HG03280 (cell line): ENCODE measurements around the gene FREY1.

ENCODE experiments used
- ATAC-seq: cut with Tn5 transposase; IDR thresholded peaks from one replicate; pipeline ENCODE4 v1.9.1; 2021; ENCODE audit warnings: mild to moderate bottlenecking, moderate library complexity; ENCODE audit not compliant: unreplicated experiment

FREY1 gene

GRCh38 chr11:45897556-45897955 lies 9.5 kb downstream of the FREY1 start:
- no peak for ATAC-seq

GRCh38 chr11:45896422-45896984 lies 10.6 kb downstream of the FREY1 start:
- ATAC-seq, result no peak

- no peak for ATAC-seq
These were observed 11.4 kb downstream of the FREY1 start for GRCh38 chr11:45895553-45896259.

GRCh38 chr11:45894555-45895247 lies 12.4 kb downstream of the FREY1 start:
- no peak for ATAC-seq

- ATAC-seq, result no peak
These were observed 14.2 kb downstream of the FREY1 start for GRCh38 chr11:45892856-45893255.

GRCh38 chr11:45890886-45891550 lies 16.1 kb downstream of the FREY1 start:
- ATAC-seq, result no peak

GRCh38 chr11:45889966-45890365 lies 17.1 kb downstream of the FREY1 start:
- ATAC-seq, result no peak

- ATAC-seq, result no peak
These were observed 17.5 kb downstream of the FREY1 start for GRCh38 chr11:45889555-45889954.

- no peak for ATAC-seq
These were observed 19.5 kb downstream of the FREY1 start for GRCh38 chr11:45887587-45887986.

- ATAC-seq, result no peak
These were observed 20.1 kb downstream of the FREY1 start for GRCh38 chr11:45886816-45887520.

GRCh38 chr11:45885921-45886721 lies 20.9 kb downstream of the FREY1 start:
- peak; percentile 2 for ATAC-seq

GRCh38 chr11:45885274-45885920 lies 21.7 kb downstream of the FREY1 start, which contains the start of gene MAPK8IP1:
Gene MAPK8IP1, plus strand, starts transcription at chr11:45885651. Its CDS starts 170 bp downstream, at chr11:45885821.
- peak; percentile 57 for ATAC-seq

- ATAC-seq, result no peak
These were observed 22.4 kb downstream of the FREY1 start for GRCh38 chr11:45884596-45885185.

GRCh38 chr11:45881708-45882368 lies 25.2 kb downstream of the FREY1 start:
- ATAC-seq, result no peak

- no peak for ATAC-seq
These were observed 26.1 kb downstream of the FREY1 start for GRCh38 chr11:45880772-45881570.

GRCh38 chr11:45879803-45880686 lies 27.0 kb downstream of the FREY1 start:
- ATAC-seq, result no peak

- no peak for ATAC-seq
These were observed 29.2 kb downstream of the FREY1 start for GRCh38 chr11:45877845-45878244.
